SKM-1 treated with dmso at 0.1 percent for 144 hours (cell line): Measurements from ENCODE around the gene PIK3AP1.

Source experiments
- DNase-seq: peaks from one replicate; lab custom pipeline; 2025; ENCODE audit not compliant: unreplicated experiment; lab: John Stamatoyannopoulos, UW

The PIK3AP1 gene

GRCh38 chr10:96673318-96674099 is 46.8 kb downstream of the PIK3AP1 start:
- DNase-seq, result peak; percentile 89

GRCh38 chr10:96672481-96673175 is 47.7 kb downstream of the PIK3AP1 start:
- DNase-seq, result no peak

- no peak for DNase-seq
Measured at GRCh38 chr10:96671211-96671890, 49.0 kb downstream of the PIK3AP1 start.

GRCh38 chr10:96670786-96671185 is 49.5 kb downstream of the PIK3AP1 start:
- DNase-seq, result no peak

GRCh38 chr10:96667401-96667800 is 52.9 kb downstream of the PIK3AP1 start:
- DNase-seq, result no peak

- no peak for DNase-seq
Measured at GRCh38 chr10:96666741-96667140, 53.6 kb downstream of the PIK3AP1 start.

- DNase-seq, result no peak
Measured at GRCh38 chr10:96665306-96665705, 55.0 kb downstream of the PIK3AP1 start.

- DNase-seq, result peak; percentile 9
Measured at GRCh38 chr10:96664563-96664962, 55.8 kb downstream of the PIK3AP1 start.

- no peak for DNase-seq
Measured at GRCh38 chr10:96663797-96664196, 56.5 kb downstream of the PIK3AP1 start.

- DNase-seq, result no peak
Measured at GRCh38 chr10:96661632-96662031, 58.7 kb downstream of the PIK3AP1 start.

GRCh38 chr10:96660297-96660696 is 60.0 kb downstream of the PIK3AP1 start:
- DNase-seq, result peak; percentile 10

- DNase-seq, result no peak
Measured at GRCh38 chr10:96658844-96659243, 61.5 kb downstream of the PIK3AP1 start.

- no peak for DNase-seq
Measured at GRCh38 chr10:96657385-96657784, 62.9 kb downstream of the PIK3AP1 start.

GRCh38 chr10:96656839-96657238 is 63.5 kb downstream of the PIK3AP1 start:
- DNase-seq, result peak; percentile 86

GRCh38 chr10:96656198-96656577 is 64.1 kb downstream of the PIK3AP1 start:
- DNase-seq, result no peak

- DNase-seq, result no peak
Measured at GRCh38 chr10:96655461-96656197, 64.7 kb downstream of the PIK3AP1 start.

GRCh38 chr10:96651998-96652431 is 68.3 kb downstream of the PIK3AP1 start:
- peak; percentile 38 for DNase-seq

GRCh38 chr10:96650958-96651357 is 69.4 kb downstream of the PIK3AP1 start:
- DNase-seq, result no peak

GRCh38 chr10:96648297-96648696 is 72.0 kb downstream of the PIK3AP1 start:
- no peak for DNase-seq

- no peak for DNase-seq
Measured at GRCh38 chr10:96647466-96647865, 72.8 kb downstream of the PIK3AP1 start.

- peak; percentile 42 for DNase-seq
Measured at GRCh38 chr10:96646751-96647166, 73.6 kb downstream of the PIK3AP1 start.
